CD1c-positive myeloid dendritic cell (primary cell): ENCODE measurements around the gene ERBB4.

ENCODE experiments used
- DNase-seq: peaks from one replicate; pipeline ENCODE4 v3.0.0-alpha.2; 2016; ENCODE audit errors: extremely low spot score

ERBB4 gene

DNA sequence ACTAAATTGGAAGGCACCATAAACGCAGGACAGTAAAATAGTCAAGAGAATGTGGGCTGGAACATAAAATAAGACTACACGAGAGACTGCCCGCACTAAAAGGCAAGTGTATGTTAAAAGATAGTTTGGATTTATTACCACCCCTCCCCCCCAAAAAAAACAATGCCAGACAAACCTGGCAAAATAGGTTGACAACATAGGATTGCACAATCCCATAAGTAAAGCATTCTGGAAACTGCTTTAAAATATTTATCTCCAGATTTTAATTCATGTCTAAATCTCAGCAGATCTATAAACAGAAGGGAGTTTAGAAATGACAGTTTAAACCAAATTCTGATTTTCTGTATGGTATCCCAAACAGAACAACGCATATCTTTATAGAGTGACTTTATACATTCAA lies 455.1 kb downstream of the ERBB4 start:
- DNase-seq, result no peak

DNA sequence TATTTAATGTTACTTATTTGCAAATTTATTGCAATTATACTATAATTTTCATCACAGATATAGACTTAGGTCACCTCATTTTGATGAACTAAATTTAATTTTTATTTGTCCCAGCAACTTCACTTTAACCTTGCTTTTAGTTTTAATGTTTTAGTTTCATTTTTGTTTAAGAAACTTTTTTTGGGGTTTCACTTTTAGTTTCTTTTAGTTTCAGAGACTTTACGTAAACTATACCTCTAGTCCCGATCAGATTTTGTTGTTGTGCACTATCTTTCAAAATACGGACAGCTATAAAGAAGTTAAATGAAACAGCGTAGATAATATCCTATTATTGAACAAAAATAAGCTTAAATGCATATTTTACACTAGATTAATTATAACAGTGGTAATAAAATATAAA lies 460.5 kb downstream of the ERBB4 start:
- no peak for DNase-seq

GRCh38 chr2:212076456-212076855 lies 462.1 kb downstream of the ERBB4 start:
- no peak for DNase-seq

DNA sequence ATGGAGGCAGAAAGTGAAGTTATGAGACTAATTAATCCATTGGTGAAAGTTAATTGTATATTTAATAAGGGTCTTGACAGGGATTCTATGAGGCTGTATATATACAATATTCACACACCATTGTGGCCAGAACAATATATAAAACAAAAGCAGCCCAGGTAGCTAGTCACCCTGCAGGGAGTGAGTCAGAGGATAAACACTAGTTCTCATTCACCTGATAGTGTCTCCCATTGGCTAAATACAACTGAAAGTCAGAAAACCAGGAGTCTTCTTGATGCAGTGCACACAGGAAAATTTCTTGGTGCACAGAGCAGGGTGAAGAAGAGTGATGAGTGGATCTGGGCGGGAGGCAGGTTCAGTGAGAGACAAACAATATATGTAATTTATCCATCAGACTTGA lies 465.2 kb downstream of the ERBB4 start:
- no peak for DNase-seq

GRCh38 chr2:212066546-212066945 lies 472.1 kb downstream of the ERBB4 start:
- no peak for DNase-seq

- DNase-seq, result no peak
Measured at GRCh38 chr2:212064318-212064717, 474.3 kb downstream of the ERBB4 start.

DNA sequence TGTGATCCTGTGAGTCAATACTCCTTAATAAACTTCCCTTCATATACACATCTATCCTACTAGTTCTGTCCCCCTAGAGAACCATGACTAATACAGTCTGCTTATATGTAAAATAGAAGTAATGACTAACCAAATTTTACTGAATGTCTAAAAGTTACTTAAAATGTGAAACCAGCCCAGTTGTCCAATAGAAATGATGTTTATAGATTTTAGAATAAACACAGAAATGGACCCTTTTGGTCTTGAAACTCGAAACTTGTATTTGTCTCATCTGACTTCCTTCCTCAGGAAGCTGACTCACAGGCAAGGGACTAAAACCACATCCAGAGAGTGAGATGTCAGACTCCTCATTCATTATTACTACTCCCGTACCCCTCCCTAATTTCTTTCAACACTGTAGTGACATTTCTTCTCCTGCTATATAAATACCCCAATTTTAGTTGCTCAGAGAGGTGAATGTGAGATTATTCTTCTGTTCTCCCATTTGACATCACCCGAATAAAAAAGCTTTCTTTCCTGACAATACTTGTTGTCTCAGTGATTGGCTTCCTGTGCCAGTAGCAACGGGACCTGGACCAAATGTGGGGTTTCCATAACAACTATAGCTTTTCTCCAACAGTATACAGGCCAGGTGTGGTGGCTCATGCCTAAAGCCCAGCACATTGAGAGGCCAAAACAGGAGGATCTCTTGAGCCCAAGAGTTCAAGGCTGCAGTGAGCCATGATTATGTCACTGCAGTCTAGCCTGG lies 486.0 kb downstream of the ERBB4 start:
- DNase-seq, result no peak

GRCh38 chr2:212050871-212051270 lies 487.7 kb downstream of the ERBB4 start:
- no peak for DNase-seq

DNA sequence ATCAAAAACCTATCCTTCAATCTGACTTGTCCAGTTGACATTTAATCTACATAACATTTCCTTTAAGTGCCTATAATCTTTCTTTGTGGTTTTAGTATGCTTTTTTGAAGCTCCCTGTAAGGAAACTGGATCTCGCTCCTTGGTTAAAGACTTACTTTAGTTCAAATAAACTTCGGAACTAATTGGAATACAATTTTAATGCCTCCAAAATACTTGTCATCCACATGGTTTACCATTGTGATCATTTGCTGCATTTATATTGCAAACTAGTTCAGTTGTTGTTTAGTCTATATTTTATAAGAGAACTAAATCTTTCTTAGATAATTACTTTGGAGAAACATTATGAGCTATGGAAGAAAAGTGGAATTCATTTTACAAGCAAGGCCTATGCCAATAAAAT lies 496.0 kb downstream of the ERBB4 start:
- no peak for DNase-seq

- no peak for DNase-seq
Measured at GRCh38 chr2:212037062-212037461, 501.5 kb downstream of the ERBB4 start.

- DNase-seq, result no peak
Measured at GRCh38 chr2:212034841-212035585, 503.6 kb downstream of the ERBB4 start.

DNA sequence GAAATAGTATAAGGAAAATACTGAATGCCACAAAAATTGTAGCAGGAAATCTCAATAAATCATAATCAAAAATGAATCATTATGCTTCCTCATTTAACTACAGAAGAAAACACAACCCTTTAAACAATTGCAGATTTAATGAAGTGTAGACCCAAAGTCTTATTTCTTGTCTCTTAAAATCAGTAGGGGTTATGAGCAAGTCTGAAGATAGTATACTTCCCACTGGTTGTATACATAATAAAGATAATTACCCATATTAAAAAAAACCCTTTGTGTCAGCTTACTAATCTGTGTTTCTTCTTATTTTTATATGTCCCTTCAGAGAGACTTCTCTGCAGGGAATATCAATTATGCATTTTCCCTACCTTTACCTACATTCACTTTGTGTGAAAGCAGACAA lies 504.7 kb downstream of the ERBB4 start:
- DNase-seq, result no peak

DNA sequence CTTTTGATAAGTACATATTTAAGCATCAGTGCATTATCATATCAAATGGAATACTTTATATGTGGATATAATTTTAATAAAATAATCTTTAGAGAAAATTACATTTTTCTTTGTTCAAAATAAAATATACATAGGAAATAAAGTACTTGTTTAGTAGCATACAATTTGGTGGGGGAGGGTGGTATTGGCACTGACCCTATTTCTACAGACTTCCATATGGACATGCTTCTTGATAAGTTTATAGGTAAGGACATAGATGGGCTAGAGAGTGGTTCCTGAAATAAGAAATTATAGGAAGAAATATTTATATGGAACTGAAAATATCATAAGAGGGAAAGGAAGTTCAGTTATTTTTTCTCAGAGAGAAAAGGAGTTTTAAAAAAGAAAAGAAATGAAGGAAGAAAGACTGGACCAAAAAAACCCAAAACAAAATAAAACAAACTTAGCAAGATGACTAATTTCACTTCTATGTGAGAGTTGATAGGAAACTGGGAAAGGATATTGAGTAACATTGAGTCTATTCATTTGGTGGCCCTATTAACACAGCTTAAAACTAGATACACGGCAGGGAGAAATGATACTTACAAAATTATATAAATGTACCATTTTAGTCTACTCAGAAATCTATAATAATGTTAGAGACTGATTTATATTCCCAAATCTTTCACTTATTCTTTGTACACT lies 505.9 kb downstream of the ERBB4 start:
- DNase-seq, result no peak

- no peak for DNase-seq
Measured at GRCh38 chr2:212032032-212032431, 506.6 kb downstream of the ERBB4 start.

- DNase-seq, result no peak
Measured at GRCh38 chr2:212030709-212031108, 507.9 kb downstream of the ERBB4 start.

DNA sequence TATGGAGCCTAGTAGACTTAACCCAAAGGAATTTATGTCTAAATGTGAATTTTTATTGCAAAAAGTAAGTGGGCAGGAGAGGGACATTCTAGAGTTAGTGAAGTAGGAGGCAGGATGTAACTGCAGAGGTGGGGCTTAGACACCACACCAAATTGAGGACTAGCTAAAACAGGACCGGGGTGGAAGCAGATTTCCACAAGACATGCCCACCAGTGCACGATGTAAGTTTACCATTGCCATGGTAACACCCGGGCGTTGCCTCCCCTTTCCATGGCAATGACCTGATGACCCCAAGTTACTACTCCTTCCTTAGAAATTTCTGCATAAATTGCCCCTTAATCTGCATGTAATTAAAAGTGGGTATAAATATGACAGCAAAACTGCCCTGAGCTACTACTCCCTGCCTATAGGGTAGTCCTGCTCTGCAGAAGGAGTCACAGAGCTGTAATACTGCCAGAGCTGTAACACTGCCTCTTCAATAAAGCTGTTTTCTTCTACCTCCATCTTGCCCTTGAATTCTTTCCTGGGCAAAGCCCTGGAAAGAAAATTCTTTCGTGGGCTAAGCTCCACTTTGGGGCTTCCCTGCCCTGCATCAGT lies 509.7 kb downstream of the ERBB4 start:
- no peak for DNase-seq

GRCh38 chr2:212027681-212028628 lies 510.6 kb downstream of the ERBB4 start:
- no peak for DNase-seq

GRCh38 chr2:212024040-212024439 lies 514.6 kb downstream of the ERBB4 start:
- no peak for DNase-seq

GRCh38 chr2:212022966-212023365 lies 515.6 kb downstream of the ERBB4 start:
- no peak for DNase-seq

DNA sequence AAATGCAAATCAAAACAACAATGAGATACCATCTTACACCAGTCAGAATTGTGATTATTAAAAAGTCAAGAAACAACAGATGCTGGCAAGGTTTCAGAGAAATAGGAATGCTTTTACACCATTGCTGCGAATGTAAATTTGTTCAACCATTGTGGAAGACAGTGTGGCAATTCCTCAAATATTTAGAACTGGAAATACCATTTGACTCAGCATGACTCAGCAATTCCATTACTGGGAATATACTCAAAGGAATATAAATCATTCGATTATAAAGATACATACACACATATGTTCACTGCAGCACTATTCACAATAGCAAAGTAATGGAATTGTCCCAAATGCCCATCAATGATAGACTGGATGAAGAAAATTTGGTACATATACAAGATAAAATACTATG lies 516.7 kb downstream of the ERBB4 start:
- no peak for DNase-seq

DNA sequence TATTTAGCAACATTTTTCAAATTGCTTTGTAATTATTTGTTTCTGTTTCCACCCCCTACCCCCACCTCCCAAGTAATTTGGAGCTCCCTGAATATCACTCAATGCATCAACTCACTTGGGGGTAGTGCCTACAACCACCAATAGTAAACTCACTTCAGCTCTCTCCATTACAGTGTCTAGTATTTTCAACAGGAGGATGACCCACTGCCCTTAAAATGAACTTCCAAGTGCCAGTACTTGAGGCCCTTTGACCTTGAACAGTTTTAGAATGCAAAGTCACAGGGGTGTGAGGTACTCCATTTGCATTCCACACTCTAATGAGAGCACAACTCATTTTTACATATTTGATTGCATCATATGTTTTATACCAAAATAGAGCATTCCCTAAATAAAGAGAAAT lies 523.0 kb downstream of the ERBB4 start:
- no peak for DNase-seq
